A549 (cell line): ENCODE results near the gene CYP4F22. TPM values are rescaled to one million over a fixed set of nuclear protein-coding genes. Genes with fewer than 3 reads are reported as not detected.

Source experiments
- ATAC-seq, 2 experiments: fragments of 200-7000 bp in 1 of 2; fragments of >200 bp in 1 of 2; cut with Nextera tagmentation in 1 of 2; cut with Tn5 transposase in 1 of 2; 3 replicates each; pipeline versions ENCODE4 v1.8.0 to v1.9.1; 2018 to 2020; ENCODE audit warnings: mild to moderate bottlenecking in 1 of 2, moderate library complexity in 1 of 2
- CTCF ChIA-PET: fragments of 300-600 bp; sonication (Branson Sonifier 250); formaldehyde crosslinking; extraction: SDS; loops from one replicate; lab custom pipeline; 2021; ENCODE audit warnings: antibody characterized with exemption, inconsistent platforms; lab: Yijun Ruan, JAX
- POLR2A ChIA-PET: fragments of 350-600 bp; formaldehyde crosslinking; extraction: SDS; loops from one replicate; lab custom pipeline; 2021; ENCODE audit warnings: antibody characterized with exemption, inconsistent platforms; lab: Yijun Ruan, JAX
- DNase-seq, 2 experiments: peaks; one replicate each; pipeline versions ENCODE4 v3.0.0 to v3.0.0-alpha.2; 2011 to 2016; ENCODE audit warnings: low read depth in 1 of 2, low spot score in 1 of 2
- FAIRE-seq: peaks from 2 replicates; lab custom pipeline; 2011; peaks lifted over from hg19 to GRCh38; lab: Jason Lieb, UNC
- H3K27ac ChIP-seq, 2 experiments: fragments of >200 bp; sonication (Bioruptor Twin); formaldehyde crosslinking; 3 replicates each; pipeline ENCODE4 v1.5.1; 2016 to 2017
- H3K4me1 ChIP-seq: fragments of >200 bp; sonication (Bioruptor Twin); formaldehyde crosslinking; 3 replicates; pipeline ENCODE4 v1.6.1; 2016
- H3K4me2 ChIP-seq: fragments of >200 bp; sonication (Bioruptor Twin); formaldehyde crosslinking; 3 replicates; pipeline ENCODE4 v1.6.1; 2016
- H3K4me3 ChIP-seq: fragments of >200 bp; sonication (Bioruptor Twin); formaldehyde crosslinking; 3 replicates; pipeline ENCODE4 v1.5.1; 2016
- H3K9me3 ChIP-seq: fragments of >200 bp; sonication (Bioruptor Twin); formaldehyde crosslinking; 3 replicates; pipeline ENCODE4 v1.6.1; 2016
- HDAC2 ChIP-seq: fragments of 200-600 bp; sonication (generic); IDR thresholded peaks from 2 replicates; pipeline ENCODE4 v1.6.1; 2016
- HOXA7 ChIP-seq: fragments of 250-450 bp; sonication (Bioruptor Pico); IDR thresholded peaks from 2 replicates; pipeline ENCODE4 v1.5.0; 2020; ENCODE audit warnings: mild to moderate bottlenecking, moderate library complexity
- HOXB5 ChIP-seq: fragments of 250-450 bp; sonication (Bioruptor Pico); IDR thresholded peaks from 2 replicates; pipeline ENCODE4 v1.5.0; 2020; ENCODE audit warnings: mild to moderate bottlenecking, moderate library complexity
- MAFK ChIP-seq: fragments of 450-650 bp; IDR thresholded peaks from 2 replicates; pipeline ENCODE4 v1.6.1; 2014; ENCODE audit not compliant: partially characterized antibody
- NFE2L2 ChIP-seq: fragments of 150-350 bp; conservative IDR thresholded peaks from 2 replicates; pipeline ENCODE4 v1.6.1; 2014; ENCODE audit warnings: low read length
- NR3C1 ChIP-seq: fragments of >200 bp; sonication (Bioruptor Twin); formaldehyde crosslinking; IDR thresholded peaks from 3 replicates; pipeline ENCODE4 v1.6.1; 2017
- RFX5 ChIP-seq: fragments of 450-650 bp; IDR thresholded peaks from 2 replicates; pipeline ENCODE4 v1.7.1; 2014; ENCODE audit warnings: antibody characterized with exemption, mild to moderate bottlenecking, moderate library complexity
- SMC3 ChIP-seq: fragments of >200 bp; sonication (Bioruptor Twin); formaldehyde crosslinking; IDR thresholded peaks from 3 replicates; pipeline ENCODE4 v1.6.1; 2018; ENCODE audit warnings: inconsistent platforms
- SREBF2 ChIP-seq: fragments of 450-650 bp; IDR thresholded peaks from 2 replicates; pipeline ENCODE4 v1.6.1; 2014; ENCODE audit warnings: mild to moderate bottlenecking, moderate library complexity
- ZFP36 ChIP-seq: fragments of 450-650 bp; IDR thresholded peaks from 2 replicates; pipeline ENCODE4 v1.6.1; 2014; ENCODE audit warnings: borderline replicate concordance; ENCODE audit not compliant: partially characterized antibody
- WGBS: methylation state at CpG from one replicate; pipeline ENCODE4 v1.1.6; 2017; ENCODE audit errors: missing lambda C conversion rate; 5-methylcytosine and 5-hydroxymethylcytosine counted together
- polyA plus RNA-seq, 4 experiments: library from polyadenylated mRNA; depleted of rRNA in 3 of 4; stranded (reverse); fragments of >200 nt; fragmentation: RNase III in 1 of 4; extraction: RNeasy Plus Mini Kit Qiagen cat#74134 plus additional on column Dnase treatment in 1 of 4; gene quantifications; 2 replicates in 3 of 4; 3 replicates in 1 of 4; pipeline ENCODE4 v1.2.3, GENCODE V29; 2011 to 2017
- TF ChIP-seq, protein P1 (sequence below): IDR thresholded peaks from 2 replicates; pipeline ENCODE4 v1.6.1; 2012
- TF ChIP-seq, protein P2 (sequence below): fragments of 250-450 bp; sonication (Bioruptor Pico); IDR thresholded peaks from 2 replicates; pipeline ENCODE4 v1.5.0; 2021; ENCODE audit warnings: mild to moderate bottlenecking, moderate library complexity, borderline replicate concordance
- TF ChIP-seq, protein P3 (sequence below): IDR thresholded peaks from 2 replicates; pipeline ENCODE4 v1.6.1; 2012
- TF ChIP-seq, protein P4 (sequence below): fragments of 200-600 bp; sonication (generic); IDR thresholded peaks from 2 replicates; pipeline ENCODE4 v1.6.1; 2016; ENCODE audit warnings: antibody characterized with exemption, mild to moderate bottlenecking, moderate library complexity
- TF ChIP-seq, protein P5 (sequence below): fragments of 250-450 bp; sonication (Bioruptor Pico); IDR thresholded peaks from 2 replicates; pipeline ENCODE4 v1.5.0; 2020; ENCODE audit warnings: low read depth, mild to moderate bottlenecking, moderate library complexity
- TF ChIP-seq, protein P6 (sequence below): fragments of >200 bp; sonication (Bioruptor Twin); formaldehyde crosslinking; IDR thresholded peaks from 3 replicates; pipeline ENCODE4 v1.6.1; 2016

The CYP4F22 gene
- polyA plus RNA-seq, 2 of the 4 experiments (the other 2 are of a cell fraction), result 0.05 TPM; not detected in 1

DNA sequence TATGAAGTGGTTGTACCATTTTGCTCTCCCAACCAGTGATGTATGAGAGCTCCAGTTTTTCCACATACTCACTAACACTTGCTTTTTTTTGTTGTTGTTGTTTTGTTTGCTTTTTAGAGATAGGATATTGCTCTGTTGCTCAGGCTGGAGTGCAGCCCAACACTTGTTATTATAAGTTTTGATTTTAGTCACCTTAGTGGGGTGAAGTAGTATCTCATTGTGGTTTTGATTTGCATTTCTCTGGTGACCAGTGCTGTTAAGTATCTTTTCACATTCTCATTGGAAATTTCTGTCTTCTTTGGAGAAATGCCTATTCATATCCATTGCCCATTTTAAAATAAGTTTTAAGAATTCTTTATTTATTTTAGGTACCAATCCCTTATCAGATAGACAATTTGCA, 31.3 kb downstream of the CYP4F22 start:
- TF ChIP-seq, protein P1, sequence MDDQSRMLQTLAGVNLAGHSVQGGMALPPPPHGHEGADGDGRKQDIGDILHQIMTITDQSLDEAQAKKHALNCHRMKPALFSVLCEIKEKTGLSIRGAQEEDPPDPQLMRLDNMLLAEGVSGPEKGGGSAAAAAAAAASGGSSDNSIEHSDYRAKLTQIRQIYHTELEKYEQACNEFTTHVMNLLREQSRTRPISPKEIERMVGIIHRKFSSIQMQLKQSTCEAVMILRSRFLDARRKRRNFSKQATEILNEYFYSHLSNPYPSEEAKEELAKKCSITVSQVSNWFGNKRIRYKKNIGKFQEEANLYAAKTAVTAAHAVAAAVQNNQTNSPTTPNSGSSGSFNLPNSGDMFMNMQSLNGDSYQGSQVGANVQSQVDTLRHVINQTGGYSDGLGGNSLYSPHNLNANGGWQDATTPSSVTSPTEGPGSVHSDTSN, result no peak
- TF ChIP-seq NR3C1 (no peak), NFE2L2 (no peak)
- TF ChIP-seq, protein P2, sequence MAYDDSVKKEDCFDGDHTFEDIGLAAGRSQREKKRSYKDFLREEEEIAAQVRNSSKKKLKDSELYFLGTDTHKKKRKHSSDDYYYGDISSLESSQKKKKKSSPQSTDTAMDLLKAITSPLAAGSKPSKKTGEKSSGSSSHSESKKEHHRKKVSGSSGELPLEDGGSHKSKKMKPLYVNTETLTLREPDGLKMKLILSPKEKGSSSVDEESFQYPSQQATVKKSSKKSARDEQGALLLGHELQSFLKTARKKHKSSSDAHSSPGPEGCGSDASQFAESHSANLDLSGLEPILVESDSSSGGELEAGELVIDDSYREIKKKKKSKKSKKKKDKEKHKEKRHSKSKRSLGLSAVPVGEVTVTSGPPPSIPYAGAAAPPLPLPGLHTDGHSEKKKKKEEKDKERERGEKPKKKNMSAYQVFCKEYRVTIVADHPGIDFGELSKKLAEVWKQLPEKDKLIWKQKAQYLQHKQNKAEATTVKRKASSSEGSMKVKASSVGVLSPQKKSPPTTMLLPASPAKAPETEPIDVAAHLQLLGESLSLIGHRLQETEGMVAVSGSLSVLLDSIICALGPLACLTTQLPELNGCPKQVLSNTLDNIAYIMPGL (CRISPR knock-in tag), result no peak
- TF ChIP-seq, all 56 proteins: peak for 0
- CTCF ChIA-PET, result interaction anchor here (1.0 kb wide), 1 partner anchor 13 kb away, joined by 3 read pairs; no protein-coding TSS in a partner anchor
- POLR2A ChIA-PET, result no interaction called here
- Histone ChIP-seq H3K4me2 (no peak overlapping the region), H3K4me1 (no peaks in the 10 kb centered on the region), H3K4me3 (no peak overlapping the region), H3K9me3 (no peaks in the 10 kb centered on the region), H3K27ac (no peak overlapping the region)
- no peak for ATAC-seq
- no peak for DNase-seq
- FAIRE-seq, result no peak

DNA sequence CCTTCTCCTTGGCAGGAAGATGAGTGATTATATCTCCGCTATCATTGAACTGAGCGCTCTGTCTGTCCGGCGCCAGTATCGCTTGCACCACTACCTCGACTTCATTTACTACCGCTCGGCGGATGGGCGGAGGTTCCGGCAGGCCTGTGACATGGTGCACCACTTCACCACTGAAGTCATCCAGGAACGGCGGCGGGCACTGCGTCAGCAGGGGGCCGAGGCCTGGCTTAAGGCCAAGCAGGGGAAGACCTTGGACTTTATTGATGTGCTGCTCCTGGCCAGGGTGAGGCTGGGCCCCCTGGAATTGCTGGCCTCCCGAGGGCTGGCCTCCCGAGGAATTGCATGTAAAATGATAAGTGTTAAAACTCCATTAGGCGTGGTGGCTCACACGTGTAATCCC, 32.1 kb downstream of the CYP4F22 start:
- Histone ChIP-seq H3K4me2 (no peak overlapping the region), H3K27ac (no peak overlapping the region), H3K4me3 (no peak overlapping the region), H3K9me3 (no peaks in the 10 kb centered on the region), H3K4me1 (no peaks in the 10 kb centered on the region)
- ChIA-PET POLR2A (no interaction called here), CTCF (interaction anchor here (0.6 to 1.0 kb wide), 2 partner anchors 14 to 459 kb away, joined by 3 read pairs; no protein-coding TSS in a partner anchor)
- ATAC-seq (no peak), FAIRE-seq (no peak), DNase-seq (no peak)
- TF ChIP-seq, protein P3, sequence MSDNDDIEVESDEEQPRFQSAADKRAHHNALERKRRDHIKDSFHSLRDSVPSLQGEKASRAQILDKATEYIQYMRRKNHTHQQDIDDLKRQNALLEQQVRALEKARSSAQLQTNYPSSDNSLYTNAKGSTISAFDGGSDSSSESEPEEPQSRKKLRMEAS, result no peak
- TF ChIP-seq SREBF2 (no peak), ZFP36 (no peak), HOXB5 (no peak), SMC3 (no peak), RFX5 (no peak), HOXA7 (CRISPR knock-in tag) (no peak)
- TF ChIP-seq, protein P4, sequence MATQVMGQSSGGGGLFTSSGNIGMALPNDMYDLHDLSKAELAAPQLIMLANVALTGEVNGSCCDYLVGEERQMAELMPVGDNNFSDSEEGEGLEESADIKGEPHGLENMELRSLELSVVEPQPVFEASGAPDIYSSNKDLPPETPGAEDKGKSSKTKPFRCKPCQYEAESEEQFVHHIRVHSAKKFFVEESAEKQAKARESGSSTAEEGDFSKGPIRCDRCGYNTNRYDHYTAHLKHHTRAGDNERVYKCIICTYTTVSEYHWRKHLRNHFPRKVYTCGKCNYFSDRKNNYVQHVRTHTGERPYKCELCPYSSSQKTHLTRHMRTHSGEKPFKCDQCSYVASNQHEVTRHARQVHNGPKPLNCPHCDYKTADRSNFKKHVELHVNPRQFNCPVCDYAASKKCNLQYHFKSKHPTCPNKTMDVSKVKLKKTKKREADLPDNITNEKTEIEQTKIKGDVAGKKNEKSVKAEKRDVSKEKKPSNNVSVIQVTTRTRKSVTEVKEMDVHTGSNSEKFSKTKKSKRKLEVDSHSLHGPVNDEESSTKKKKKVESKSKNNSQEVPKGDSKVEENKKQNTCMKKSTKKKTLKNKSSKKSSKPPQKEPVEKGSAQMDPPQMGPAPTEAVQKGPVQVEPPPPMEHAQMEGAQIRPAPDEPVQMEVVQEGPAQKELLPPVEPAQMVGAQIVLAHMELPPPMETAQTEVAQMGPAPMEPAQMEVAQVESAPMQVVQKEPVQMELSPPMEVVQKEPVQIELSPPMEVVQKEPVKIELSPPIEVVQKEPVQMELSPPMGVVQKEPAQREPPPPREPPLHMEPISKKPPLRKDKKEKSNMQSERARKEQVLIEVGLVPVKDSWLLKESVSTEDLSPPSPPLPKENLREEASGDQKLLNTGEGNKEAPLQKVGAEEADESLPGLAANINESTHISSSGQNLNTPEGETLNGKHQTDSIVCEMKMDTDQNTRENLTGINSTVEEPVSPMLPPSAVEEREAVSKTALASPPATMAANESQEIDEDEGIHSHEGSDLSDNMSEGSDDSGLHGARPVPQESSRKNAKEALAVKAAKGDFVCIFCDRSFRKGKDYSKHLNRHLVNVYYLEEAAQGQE, result no peak
- TF ChIP-seq, protein P5, sequence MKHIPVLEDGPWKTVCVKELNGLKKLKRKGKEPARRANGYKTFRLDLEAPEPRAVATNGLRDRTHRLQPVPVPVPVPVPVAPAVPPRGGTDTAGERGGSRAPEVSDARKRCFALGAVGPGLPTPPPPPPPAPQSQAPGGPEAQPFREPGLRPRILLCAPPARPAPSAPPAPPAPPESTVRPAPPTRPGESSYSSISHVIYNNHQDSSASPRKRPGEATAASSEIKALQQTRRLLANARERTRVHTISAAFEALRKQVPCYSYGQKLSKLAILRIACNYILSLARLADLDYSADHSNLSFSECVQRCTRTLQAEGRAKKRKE (CRISPR knock-in tag), result no peak
- TF ChIP-seq, protein P6, sequence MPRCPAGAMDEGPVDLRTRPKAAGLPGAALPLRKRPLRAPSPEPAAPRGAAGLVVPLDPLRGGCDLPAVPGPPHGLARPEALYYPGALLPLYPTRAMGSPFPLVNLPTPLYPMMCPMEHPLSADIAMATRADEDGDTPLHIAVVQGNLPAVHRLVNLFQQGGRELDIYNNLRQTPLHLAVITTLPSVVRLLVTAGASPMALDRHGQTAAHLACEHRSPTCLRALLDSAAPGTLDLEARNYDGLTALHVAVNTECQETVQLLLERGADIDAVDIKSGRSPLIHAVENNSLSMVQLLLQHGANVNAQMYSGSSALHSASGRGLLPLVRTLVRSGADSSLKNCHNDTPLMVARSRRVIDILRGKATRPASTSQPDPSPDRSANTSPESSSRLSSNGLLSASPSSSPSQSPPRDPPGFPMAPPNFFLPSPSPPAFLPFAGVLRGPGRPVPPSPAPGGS, result no peak
- 59% methylated on average over 20 of the region's 20 CpGs for WGBS

DNA sequence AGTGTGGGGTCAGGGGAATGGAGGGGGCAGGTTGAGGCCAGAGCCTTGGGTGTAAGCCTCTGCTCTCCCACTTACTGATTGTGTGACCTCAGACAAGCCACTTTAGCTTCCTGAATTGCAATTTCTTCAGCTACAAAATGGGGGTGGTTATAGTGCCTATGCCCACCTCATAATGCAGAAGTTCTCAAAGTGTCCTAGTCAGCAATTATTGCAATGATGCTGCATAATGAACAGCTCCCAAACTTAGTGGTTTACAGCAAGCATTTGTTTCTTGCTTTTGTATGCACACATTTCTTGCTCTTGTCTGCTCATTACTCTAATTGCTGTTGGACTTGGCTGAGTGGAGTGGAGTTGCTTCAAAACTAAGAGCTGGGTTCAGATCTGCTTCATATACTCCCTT, 36.0 kb downstream of the CYP4F22 start:
- Histone ChIP-seq H3K4me1 (no peaks in the 10 kb centered on the region), H3K4me2 (no peak overlapping the region), H3K4me3 (no peak overlapping the region), H3K9me3 (no peaks in the 10 kb centered on the region), H3K27ac (no peak overlapping the region)
- ATAC-seq (no peak), FAIRE-seq (no peak), DNase-seq (no peak)
- CTCF ChIA-PET, result interaction anchor here (1.2 to 1.5 kb wide), 2 partner anchors 11 to 367 kb away, joined by 4 to 6 read pairs; no protein-coding TSS in a partner anchor
- POLR2A ChIA-PET, result no interaction called here
- TF ChIP-seq MAFK (peak; percentile 85), HDAC2 (no peak)
- TF ChIP-seq, protein P2 (CRISPR knock-in tag), result no peak
- TF ChIP-seq, all 56 proteins: peak for 1
